ENCODE measurements around the gene UQCC3. TPM values are rescaled to one million over a fixed set of nuclear protein-coding genes. Genes with fewer than 3 reads are reported as not detected.

The UQCC3 gene
- total and polyA plus RNA-seq, 9 of the 15 experiments (the other 6 are each of a cell fraction or from before 2014, with no cell fraction given), result 3.3 to 44.3 (median 8.0) TPM

GRCh38 chr11:62709247-62710000 lies 38.0 kb downstream of the UQCC3 start (continued):
- no peak for TF ChIP-seq TSHZ1 (CRISPR knock-in tag; IDR thresholded peaks at IDR 0.05)
- TF ChIP-seq RBM22 (IDR thresholded peaks at IDR 0.05; ENCODE audit: low read depth, low read length, poor library complexity, severe bottlenecking), result no peak
- no peak for TF ChIP-seq ZBTB8A (IDR thresholded peaks at IDR 0.05; ENCODE audit: partially characterized antibody)
- no peak for TF ChIP-seq MITF (IDR thresholded peaks at IDR 0.05)
- no peak for TF ChIP-seq ZNF354B (CRISPR knock-in tag; IDR thresholded peaks at IDR 0.05)
- no peak for TF ChIP-seq FOXJ3 (CRISPR knock-in tag; IDR thresholded peaks at IDR 0.05)
- peak; percentile 64 for TF ChIP-seq HCFC1 (IDR thresholded peaks at IDR 0.05; ENCODE audit: low read depth, low read length)
- no peak for TF ChIP-seq ETS2 (tag; IDR thresholded peaks at IDR 0.05; ENCODE audit: borderline replicate concordance, poor library complexity, severe bottlenecking)
- no peak for TF ChIP-seq CHD7 (IDR thresholded peaks at IDR 0.05; ENCODE audit: low read depth, low read length)
- no peak for TF ChIP-seq TRIM28 (IDR thresholded peaks at IDR 0.05)
